NCI-H345 (cell line): ENCODE data around the gene DAPK1.
"Not testable (repeated sequence)": the region's sequence is repeated elsewhere in the genome, so short reads cannot be mapped to it uniquely, and the experiment has no call there.

Experiments used
- DNase-seq: peaks from one replicate; lab custom pipeline; 2025; lab: John Stamatoyannopoulos, UW

DAPK1 gene

DNA sequence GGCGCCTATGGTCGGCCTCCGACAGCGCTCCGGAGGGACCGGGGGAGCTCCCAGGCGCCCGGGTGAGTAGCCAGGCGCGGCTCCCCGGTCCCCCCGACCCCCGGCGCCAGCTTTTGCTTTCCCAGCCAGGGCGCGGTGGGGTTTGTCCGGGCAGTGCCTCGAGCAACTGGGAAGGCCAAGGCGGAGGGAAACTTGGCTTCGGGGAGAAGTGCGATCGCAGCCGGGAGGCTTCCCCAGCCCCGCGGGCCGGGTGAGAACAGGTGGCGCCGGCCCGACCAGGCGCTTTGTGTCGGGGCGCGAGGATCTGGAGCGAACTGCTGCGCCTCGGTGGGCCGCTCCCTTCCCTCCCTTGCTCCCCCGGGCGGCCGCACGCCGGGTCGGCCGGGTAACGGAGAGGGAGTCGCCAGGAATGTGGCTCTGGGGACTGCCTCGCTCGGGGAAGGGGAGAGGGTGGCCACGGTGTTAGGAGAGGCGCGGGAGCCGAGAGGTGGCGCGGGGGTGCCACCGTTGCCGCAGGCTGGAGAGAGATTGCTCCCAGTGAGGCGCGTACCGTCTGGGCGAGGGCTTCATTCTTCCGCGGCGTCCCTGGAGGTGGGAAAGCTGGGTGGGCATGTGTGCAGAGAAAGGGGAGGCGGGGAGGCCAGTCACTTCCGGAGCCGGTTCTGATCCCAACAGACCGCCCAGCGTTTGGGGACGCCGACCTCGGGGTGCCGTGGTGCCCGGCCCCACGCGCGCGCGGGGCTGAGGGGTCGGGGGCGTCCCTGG is 561 bp downstream of the DAPK1 start:
- peak; percentile 9 for DNase-seq

DNA sequence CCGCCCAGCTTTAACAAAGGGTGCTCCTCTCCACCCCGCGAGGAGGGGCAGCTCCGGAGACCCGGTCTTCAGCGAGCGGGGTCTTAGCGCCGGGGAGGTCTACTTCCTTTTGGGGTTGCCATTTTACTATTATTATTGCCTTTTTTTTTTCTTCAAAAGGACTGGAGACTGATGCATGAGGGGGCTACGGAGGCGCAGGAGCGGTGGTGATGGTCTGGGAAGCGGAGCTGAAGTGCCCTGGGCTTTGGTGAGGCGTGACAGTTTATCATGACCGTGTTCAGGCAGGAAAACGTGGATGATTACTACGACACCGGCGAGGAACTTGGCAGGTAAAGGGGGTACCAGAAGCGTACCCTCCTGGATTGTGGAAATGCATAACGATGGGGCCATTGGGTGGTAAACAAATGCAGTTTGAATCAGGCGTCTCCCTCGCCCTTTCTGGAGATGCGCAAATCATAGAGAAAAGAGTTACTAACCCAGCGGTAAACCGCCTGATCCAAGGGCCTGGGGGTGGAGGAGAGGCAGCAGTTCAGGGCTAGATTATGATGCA is 1.2 kb downstream of the DAPK1 start:
- no peak for DNase-seq

GRCh38 chr9:87499424-87500017 is 1.9 kb downstream of the DAPK1 start:
- no peak for DNase-seq

GRCh38 chr9:87500491-87501270 is 3.0 kb downstream of the DAPK1 start:
- DNase-seq: no peak

GRCh38 chr9:87501271-87501656 is 3.6 kb downstream of the DAPK1 start:
- DNase-seq: not testable (repeated sequence)

GRCh38 chr9:87501806-87502205 is 4.1 kb downstream of the DAPK1 start:
- no peak for DNase-seq

- no peak for DNase-seq
Measured at GRCh38 chr9:87502391-87503221, 4.9 kb downstream of the DAPK1 start.

DNA sequence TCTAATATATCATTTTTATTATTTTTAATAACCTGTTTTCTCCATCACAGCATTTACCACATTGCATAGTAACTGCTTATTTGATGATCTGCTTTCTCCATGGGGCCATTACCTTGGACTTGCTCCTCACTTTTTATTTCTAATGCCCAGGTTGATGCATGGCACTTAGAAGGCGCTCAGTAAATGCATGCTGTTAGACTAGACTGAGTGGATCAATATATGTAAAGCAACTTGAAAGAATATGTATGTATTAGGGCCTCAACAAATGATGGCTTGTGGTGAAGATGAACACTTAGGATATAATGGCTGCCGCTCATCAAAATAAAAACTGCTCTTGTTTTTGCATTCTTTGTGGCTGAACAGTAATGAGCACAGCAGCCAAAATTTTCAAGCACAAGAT is 5.8 kb downstream of the DAPK1 start:
- no peak for DNase-seq

- no peak for DNase-seq
Measured at GRCh38 chr9:87503927-87504326, 6.3 kb downstream of the DAPK1 start.

DNA sequence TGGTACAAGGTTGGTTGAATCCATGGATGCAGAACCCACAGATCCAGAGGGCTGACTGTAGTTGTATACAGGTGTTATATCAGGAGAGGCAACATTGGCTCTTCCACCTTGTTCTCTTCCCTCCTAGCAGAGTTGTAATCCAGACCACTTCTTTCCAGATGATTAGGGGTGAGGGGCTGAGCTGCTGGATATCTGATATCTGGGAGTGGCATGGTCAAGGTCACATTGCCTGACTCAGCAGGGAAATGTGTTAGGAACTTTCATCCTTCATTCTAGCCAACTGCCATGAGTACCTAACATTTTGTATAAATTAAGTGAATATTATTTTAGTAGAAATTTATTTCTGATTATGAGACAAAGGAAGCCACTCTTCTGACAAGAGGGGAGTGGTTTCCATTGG is 7.3 kb downstream of the DAPK1 start:
- DNase-seq: no peak

GRCh38 chr9:87505869-87506678 is 8.4 kb downstream of the DAPK1 start:
- DNase-seq: no peak

GRCh38 chr9:87507576-87507975 is 9.9 kb downstream of the DAPK1 start:
- no peak for DNase-seq

DNA sequence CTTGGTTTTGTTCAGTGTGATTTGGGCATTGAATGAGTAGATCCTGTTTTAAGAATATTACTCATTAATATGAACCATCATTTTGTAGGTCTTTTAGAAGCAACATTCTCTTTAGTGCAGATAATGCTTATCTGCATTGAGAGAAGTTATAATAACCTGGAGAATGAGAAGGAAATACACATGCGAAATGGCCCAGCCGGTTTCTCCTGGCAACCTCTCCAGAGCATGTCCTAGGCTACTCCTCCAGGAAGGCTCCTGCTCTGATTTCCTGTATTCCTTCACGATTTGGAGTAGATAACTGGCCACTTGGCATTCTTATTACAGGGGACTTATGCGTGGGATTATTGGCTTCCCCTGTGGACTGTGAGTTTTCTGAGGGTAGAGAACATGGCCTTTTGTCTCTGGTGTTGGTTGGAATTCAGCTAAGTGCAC is 12.6 kb downstream of the DAPK1 start:
- no peak for DNase-seq

GRCh38 chr9:87512311-87512710 is 14.6 kb downstream of the DAPK1 start:
- no peak for DNase-seq

- DNase-seq: no peak
Measured at GRCh38 chr9:87513161-87513560, 15.5 kb downstream of the DAPK1 start.

DNA sequence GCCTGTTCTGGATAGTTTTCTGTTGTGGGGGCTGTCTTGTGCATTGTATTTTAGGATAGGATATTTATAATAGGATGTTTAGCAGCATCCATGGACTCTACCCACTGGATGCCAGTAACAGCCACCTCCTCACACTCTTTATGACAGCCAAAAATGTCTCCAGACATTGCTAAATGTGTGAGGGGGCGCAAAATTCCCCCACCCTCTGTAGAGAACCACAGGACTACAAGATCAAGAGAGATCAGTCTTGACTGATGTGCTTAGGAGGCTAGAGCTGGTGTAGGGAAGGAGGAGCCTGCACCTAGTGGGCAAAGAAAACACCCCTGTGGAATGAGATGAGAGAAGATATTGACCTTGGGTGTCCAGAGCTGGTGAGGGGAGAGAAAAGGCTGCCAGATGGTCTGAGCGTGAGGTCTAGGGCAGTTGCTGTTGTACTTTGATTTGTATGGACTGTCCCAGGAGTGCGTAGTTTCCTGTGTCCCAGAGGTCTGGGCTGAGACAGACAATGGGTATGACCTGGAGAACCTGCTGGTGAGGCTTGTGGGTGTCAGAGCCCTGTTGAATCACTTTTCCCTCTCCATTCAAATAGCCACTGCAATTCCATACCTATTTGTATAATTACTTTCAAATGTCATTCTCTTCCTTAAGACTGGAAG is 16.3 kb downstream of the DAPK1 start:
- no peak for DNase-seq

GRCh38 chr9:87515006-87515405 is 17.3 kb downstream of the DAPK1 start:
- no peak for DNase-seq

DNA sequence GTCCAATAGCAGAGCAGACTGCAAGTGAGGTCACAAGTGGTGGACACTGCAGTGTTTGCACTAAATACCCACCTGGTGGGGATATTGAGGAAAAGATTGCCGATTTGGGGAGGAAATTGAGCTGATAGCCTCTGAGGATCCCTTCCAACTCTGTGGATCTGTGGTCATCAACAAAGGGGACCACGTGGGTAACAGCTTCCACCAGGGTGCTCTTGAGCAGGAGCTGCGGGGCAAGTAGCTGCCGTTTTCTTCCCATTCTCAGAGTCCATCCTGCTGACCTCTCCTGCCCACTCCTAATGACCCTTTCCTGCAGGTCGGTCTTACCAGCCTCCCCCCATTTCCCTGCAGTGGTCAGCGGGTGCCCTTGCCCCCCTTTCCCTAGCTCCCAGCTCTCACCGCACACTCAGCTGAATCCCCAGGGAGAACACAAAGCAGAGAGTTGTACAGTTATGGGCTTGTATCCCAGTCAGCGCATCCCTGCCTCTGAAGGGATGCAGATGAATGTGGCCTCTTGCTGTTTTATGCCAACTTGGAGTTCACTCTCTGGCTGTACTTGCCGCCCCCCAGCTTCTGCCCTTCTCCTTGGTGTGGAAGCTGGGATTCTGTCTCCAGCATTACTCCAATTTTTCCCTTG is 18.0 kb downstream of the DAPK1 start:
- DNase-seq: no peak

DNA sequence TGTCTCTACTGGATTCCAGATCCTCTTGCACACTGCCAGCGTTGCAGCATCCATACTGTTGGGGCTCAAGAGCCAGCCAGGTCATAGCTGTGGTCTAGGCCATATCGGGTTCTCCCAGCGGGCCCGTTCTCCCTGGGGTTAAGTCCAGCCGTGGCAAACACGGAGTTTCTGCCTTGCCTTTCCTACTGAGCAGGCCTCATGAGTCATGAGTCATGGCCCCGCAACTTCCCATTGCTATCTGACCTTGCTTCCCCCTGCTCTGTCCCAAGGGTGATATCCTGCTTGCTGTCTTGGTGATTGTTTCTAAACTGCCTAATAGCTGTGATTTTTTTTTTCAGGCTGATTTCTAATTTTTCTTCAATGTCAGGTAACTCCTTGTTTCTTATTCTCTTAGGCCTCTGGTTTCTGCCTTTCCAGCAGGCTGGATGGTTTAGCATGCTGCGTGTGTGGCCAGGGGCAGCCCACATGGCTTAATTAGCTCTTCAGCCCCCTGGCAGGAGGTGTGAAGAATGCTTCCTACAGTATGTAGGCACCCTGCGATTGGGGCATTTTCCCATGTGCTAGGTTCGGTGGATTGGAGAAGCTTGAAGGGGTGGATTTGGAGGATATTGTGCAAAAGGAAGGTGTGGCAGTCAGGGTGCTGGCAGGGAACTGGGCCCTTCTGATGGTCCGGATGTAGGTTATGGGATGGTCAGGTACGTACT is 18.7 kb downstream of the DAPK1 start:
- no peak for DNase-seq
